NB4 (cell line): ENCODE data around the gene DCD.

Experiments used
- DNase-seq: peaks from one replicate; pipeline ENCODE4 v3.0.0; 2010; ENCODE audit warnings: low read depth
- H3K4me3 ChIP-seq: one replicate; pipeline ENCODE4 v1.5.1; 2011; ENCODE audit warnings: mild to moderate bottlenecking, low read depth, low read length, moderate library complexity
- MYC ChIP-seq: IDR thresholded peaks from 2 replicates; pipeline ENCODE4 v1.6.1; 2011; ENCODE audit warnings: low read depth, low read length
- POLR2A ChIP-seq: IDR thresholded peaks from 2 replicates; pipeline ENCODE4 v1.6.1; 2011; ENCODE audit warnings: mild to moderate bottlenecking; ENCODE audit not compliant: insufficient read length; ENCODE audit errors: extremely low read depth
- TF ChIP-seq, protein P1 (sequence below): IDR thresholded peaks from 2 replicates; pipeline ENCODE4 v1.6.1; 2011; ENCODE audit warnings: low read depth, low read length
- TF ChIP-seq, protein P2 (sequence below): IDR thresholded peaks from one replicate; pipeline ENCODE4 v1.5.1; 2012; ENCODE audit warnings: low read depth, low read length

The DCD gene

DNA sequence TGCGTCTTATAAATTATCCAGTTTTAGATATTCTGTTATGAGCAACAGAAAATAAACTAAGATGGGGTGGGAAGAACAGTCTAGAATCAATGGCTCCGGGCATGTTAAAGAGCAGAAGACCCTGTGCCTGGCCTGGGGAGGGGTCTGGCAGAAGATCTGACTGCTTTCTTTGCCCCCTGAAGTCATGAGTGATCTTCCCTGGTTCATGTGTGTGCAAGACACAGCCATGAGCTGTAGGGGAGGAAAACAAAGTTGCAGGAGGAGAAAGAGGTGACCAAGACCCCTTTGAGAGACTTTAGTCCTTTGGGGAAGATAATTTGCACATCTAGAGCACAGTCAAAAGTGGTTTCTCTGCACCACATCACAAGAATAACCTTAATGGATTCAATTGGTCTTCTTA, 18.2 kb downstream of the DCD start:
- no peak overlapping the region for H3K4me3 ChIP-seq
- TF ChIP-seq, protein P1, sequence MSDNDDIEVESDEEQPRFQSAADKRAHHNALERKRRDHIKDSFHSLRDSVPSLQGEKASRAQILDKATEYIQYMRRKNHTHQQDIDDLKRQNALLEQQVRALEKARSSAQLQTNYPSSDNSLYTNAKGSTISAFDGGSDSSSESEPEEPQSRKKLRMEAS = no peak
- TF ChIP-seq, protein P2, sequence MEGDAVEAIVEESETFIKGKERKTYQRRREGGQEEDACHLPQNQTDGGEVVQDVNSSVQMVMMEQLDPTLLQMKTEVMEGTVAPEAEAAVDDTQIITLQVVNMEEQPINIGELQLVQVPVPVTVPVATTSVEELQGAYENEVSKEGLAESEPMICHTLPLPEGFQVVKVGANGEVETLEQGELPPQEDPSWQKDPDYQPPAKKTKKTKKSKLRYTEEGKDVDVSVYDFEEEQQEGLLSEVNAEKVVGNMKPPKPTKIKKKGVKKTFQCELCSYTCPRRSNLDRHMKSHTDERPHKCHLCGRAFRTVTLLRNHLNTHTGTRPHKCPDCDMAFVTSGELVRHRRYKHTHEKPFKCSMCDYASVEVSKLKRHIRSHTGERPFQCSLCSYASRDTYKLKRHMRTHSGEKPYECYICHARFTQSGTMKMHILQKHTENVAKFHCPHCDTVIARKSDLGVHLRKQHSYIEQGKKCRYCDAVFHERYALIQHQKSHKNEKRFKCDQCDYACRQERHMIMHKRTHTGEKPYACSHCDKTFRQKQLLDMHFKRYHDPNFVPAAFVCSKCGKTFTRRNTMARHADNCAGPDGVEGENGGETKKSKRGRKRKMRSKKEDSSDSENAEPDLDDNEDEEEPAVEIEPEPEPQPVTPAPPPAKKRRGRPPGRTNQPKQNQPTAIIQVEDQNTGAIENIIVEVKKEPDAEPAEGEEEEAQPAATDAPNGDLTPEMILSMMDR = no peak
- no peak for TF ChIP-seq MYC
- no peak for TF ChIP-seq POLR2A
- DNase-seq = no peak

DNA sequence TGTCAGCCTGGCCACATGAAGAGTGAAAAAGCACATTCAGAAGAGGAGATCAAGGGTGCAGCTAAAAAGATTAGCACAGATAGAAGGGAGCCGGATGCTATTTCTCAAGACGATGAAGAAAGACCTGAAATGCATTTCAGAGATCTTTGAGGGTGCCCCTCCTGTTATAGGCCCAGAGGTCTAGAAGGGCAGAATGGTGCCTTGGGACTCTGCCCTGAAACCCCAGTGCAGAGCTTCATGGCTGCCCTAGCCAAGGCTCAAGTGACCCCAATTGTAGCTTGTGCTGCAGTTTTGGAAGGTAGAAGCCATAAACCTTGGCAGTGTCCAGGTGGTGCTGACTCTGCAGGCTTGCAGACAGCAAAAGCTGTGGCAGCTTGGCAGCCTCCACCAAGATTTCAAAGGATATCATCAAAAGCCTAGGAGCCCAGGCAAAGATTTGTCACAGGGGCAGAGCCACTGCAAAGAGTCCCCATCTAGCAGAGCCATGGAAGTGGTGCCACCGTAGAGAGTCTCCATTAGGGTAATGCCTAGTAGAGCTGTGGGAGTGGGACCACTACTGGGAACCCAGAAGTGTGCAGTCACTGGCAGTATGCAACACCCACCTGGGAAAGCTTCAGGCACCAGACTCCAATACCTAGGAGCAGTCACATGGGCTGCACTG, 19.8 kb downstream of the DCD start:
- TF ChIP-seq MYC (no peak), POLR2A (no peak)
- TF ChIP-seq, protein P1 = no peak
- TF ChIP-seq, protein P2 = no peak
- no peak for DNase-seq
- H3K4me3 ChIP-seq = no peak overlapping the region

DNA sequence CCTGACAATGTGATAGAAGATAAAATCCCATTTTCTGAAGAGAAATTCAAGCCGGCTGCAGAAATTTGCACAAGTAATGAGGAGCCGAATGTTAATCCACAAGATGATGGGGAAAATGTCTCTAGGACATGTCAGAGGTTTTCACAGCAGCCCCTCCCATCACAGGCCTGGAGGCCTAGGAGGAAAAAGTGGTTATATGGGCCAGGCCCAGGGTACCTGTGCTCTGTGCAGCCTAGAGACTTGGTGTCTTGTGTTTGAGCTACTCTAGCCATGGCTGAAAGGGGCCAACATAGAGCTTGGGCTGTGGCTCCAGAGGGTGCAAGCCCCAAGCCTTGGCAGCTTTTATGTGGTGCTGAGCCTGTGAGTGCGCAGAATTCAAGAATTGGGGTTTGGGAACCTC, 20.9 kb downstream of the DCD start:
- DNase-seq = no peak
- no peak overlapping the region for H3K4me3 ChIP-seq
- TF ChIP-seq MYC = no peak
- TF ChIP-seq, protein P1 = no peak
- no peak for TF ChIP-seq POLR2A
- TF ChIP-seq, protein P2 = no peak

DNA sequence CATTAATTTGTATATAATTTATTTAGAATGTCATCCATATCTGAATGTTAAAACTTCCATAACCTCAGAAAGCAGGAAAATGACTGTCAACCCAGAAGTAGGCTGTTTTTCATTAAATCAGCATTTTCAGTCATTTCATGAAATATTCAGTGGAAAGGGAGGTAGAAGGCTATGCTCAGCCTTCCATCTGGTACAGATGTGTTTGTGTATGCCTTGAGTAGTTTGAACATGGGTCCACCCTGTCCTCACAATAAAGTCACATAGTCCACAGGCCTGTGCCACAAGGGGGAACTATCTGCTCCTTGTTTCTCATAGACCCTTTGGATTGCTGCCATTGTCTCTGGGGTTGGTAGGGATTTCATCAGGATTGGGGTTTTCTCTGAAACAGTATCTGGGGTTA, 22.6 kb downstream of the DCD start:
- H3K4me3 ChIP-seq = no peak overlapping the region
- DNase-seq = no peak
- TF ChIP-seq MYC = no peak
- TF ChIP-seq POLR2A = no peak
- TF ChIP-seq, protein P2 = no peak
- TF ChIP-seq, protein P1 = no peak

DNA sequence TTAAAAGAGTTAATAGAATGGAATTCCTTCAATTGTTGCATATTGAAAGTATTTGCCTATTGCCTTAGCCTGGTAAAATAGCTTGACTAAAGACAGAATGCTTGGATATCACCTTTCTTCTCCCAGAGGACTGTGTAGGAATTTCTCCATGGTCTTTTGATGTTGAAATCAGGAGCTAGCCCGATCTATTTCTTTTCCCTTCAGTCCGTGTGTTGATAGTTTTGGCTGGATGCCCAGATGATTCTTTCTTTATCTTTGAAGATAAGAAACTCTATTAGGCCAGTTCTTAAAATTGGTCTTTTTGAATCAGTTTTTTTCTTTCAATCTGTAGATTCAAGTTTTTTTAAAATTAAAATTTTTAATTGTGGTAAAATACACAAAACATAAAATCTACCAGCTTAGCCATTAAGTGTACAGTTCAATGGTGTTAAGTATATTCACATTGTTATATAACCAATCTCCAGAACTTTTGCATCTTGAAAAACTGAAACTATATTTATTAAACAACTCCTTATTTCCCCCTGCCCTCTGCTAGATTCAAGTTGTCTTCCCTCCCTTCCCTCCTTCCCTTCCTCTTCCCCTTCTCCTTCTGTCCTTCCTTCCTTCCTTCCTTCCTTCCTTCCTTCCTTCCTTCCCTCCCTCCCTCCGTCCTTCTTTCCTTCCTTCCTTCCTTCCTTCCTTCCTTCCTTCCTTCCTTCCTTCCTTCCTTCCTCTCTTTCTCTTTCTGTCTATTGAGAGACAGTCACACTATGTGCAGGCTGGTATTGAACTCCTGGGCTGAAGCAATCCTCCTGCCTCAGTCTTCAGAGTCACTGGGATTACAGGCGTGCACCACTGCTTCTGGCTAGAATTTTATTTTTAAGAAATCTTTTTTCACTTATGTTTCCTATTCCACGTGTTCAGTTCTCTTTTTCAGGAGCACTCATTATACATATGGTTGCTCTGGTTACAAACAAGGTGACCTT, 23.6 kb downstream of the DCD start:
- no peak for DNase-seq

More for the DNA sequence above, 23.6 kb downstream of the DCD start:
- H3K4me3 ChIP-seq = no peak overlapping the region
- TF ChIP-seq MYC = no peak
- TF ChIP-seq POLR2A = no peak
- TF ChIP-seq, protein P1 = no peak
- TF ChIP-seq, protein P2 = no peak
